ENCODE measurements around the gene HLA-F.

Gene HLA-F

GRCh38 chr6:29742127-29742526 is 18.9 kb downstream of the HLA-F start:
- in situ Hi-C loops (cut with HindIII; ENCODE audit: low sequenced_read_pairs), result no loop called here

- in situ Hi-C loops (cut with HindIII; ENCODE audit: low sequenced_read_pairs), result no loop called here
Observed at GRCh38 chr6:29743025-29743424, 19.8 kb downstream of the HLA-F start.

DNA sequence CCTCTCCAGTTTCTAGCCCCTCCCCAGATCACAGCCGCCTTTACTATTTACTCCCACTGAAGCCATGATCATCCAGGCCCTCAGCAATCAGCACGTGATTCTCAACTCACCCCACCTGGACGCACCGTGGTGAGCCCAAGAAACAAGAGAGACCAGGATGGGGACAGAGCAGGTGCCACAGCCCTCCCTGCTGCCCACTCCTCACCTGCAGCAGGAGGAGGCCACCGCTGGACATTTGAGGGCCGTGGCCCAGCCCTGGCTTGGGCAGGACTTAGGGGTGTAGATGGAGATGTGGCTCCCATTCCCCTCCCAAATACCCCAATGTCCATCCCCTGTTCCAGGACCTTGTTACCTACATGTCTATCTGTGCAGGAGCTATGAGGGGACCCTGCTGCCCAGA is 20.3 kb downstream of the HLA-F start:
- in situ Hi-C loops (cut with HindIII; ENCODE audit: low sequenced_read_pairs), result no loop called here

DNA sequence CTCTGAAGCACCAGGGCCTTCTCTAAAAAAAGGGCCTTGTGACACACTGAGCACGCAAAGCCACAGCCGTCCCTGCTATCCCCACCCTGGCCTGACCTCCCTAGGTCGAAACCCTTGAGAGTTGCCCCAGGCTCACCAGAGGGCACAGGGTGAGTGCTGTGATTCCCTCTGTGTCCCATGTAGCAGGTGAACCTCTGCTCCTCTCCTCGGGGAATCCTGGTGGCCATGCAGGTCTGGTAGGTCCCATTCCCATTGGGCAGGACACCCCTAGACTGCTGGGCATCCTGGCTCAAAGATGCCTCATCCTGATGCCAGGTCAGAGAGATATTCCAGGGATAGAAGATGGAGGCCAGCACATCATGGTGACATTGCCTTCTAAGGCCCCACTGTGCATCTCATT is 20.9 kb downstream of the HLA-F start:
- in situ Hi-C loops (cut with HindIII; ENCODE audit: low sequenced_read_pairs), result no loop called here

GRCh38 chr6:29744621-29745020 is 21.4 kb downstream of the HLA-F start:
- in situ Hi-C loops (cut with HindIII; ENCODE audit: low sequenced_read_pairs), result no loop called here

GRCh38 chr6:29745386-29745785 is 22.2 kb downstream of the HLA-F start:
- in situ Hi-C loops (cut with HindIII; ENCODE audit: low sequenced_read_pairs), result no loop called here

DNA sequence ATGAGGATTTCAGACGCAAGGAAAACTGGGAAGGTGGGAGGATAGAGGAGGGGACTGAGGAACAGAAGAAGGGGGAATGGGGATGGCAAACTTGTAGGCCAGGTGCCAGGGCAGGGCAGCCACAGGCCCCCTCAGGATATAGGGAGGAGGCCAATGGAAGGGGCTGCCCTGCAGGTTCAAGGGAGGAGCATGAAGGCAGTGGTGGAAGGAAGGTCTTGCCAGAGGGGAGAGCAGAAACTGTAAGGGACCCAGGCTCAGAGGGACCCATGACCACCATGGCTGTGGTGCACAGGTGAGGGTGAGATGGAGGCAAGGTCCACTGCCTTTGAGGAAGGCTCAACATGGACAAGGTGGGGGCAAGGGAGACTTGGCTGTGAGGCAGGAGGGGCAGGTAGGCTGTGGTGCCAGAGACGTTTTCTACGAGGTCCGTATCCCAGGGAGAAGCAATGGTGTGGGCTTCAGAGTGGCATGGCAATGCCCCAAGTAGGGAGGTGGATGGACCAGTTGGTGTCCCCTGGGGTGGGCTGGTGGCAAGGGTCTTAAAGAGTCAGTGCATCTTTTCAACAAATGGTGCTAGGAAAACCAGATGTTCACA is 22.7 kb downstream of the HLA-F start:
- in situ Hi-C loops (cut with HindIII; ENCODE audit: low sequenced_read_pairs), result no loop called here

DNA sequence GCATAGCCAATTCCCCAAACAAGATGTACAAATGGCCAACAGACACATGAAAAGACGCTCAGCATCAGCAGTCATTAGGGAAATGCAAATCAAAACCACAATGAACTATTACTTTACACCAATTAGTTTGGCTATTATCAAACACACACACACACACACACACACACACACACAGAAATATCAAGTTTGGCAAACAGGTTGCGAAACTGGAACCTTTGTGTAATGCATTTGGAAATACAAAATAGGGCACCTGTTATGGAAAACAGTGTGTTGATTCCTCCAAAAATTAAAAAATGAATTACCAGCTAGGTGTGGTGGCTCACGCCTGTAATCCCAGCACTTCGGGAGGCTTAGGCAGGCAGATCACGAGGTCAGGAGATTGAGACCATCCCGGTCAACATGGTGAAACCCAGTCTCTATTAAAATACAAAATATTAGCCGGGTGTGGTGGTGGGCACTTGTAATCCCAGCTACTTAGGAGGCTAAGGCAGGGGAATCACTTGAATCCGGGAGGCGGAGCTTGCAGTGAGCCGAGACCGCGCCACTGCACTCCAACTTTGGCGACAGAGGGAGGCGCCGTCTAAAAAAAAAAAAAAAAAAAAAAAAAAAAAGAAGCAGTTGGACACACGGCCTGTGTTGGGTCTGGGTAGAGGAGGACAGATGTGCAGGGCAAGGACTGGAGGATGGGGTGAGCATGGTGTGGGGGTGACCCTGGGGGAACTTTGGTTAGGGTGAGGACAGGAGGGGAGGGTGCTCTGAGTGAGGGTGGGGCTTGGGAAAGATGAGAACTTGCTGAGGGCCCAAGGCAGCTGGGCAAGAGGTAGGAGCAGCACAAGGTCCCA is 23.8 kb downstream of the HLA-F start:
- in situ Hi-C loops (cut with HindIII; ENCODE audit: low sequenced_read_pairs), result no loop called here

GRCh38 chr6:29747688-29748250 is 24.5 kb downstream of the HLA-F start:
- in situ Hi-C loops (cut with HindIII; ENCODE audit: low sequenced_read_pairs), result no loop called here

- in situ Hi-C loops (cut with HindIII; ENCODE audit: low sequenced_read_pairs), result no loop called here
Observed at GRCh38 chr6:29748391-29749307, 25.4 kb downstream of the HLA-F start.

GRCh38 chr6:29749308-29749662 is 26.1 kb downstream of the HLA-F start:
- in situ Hi-C loops (cut with HindIII; ENCODE audit: low sequenced_read_pairs), result no loop called here

DNA sequence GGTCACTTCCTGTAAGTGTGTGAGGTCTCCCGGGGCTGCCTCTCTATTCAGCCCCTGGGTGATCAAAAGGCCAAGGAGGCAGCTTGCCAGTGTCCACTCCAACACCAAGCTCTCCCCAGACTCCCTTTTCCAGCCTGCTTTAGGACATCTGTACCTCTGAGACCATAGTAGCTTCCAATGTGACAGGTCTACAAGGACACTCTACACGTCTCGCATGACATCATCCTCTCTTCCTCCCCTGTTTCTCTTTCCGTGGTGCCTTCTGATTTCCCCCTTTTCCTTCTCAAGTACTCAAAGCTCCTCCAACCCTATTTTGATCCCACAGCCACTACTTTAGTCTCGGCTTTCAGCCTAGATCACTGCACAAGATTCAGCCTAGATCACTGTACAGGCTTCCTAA is 26.4 kb downstream of the HLA-F start:
- in situ Hi-C loops (cut with HindIII; ENCODE audit: low sequenced_read_pairs), result no loop called here

DNA sequence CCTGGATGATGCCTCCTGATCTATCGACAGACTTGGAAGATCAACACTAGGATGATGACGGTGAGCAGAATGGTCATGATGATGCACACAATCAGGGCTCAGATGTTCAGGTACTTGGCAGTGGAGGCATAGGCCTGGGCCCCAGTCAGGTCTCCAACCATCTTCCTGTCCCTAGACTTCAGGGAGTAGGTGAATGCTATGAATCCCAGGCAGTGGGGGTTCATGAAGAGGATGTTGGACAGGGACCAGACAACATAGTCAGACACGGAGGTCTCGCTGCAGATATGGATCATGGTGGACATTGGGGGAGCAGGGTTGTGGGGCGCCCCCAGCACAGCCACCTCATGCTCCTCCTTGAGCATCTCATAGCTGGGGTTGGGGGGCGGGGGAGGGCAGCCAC is 27.5 kb downstream of the HLA-F start:
- in situ Hi-C loops (cut with HindIII; ENCODE audit: low sequenced_read_pairs), result no loop called here

DNA sequence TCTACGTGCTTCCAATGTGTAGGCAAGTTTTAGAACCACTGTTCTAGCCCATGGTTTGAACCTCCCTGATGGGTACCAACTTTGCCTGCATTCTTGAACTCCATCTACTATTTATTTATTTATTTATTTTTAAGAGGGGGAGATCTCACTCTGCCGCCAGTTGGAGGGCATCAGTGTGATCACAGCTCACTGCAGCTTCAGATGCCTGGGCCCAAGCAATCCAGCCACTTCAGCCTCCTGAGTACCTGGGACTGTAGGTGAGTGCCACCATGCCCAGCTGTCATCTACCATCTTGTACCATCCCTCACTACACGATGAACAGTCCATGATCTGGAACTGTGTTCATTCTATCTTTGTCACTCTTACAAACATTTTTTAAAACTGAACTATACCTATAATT is 28.2 kb downstream of the HLA-F start:
- in situ Hi-C loops (cut with HindIII; ENCODE audit: low sequenced_read_pairs), result no loop called here

DNA sequence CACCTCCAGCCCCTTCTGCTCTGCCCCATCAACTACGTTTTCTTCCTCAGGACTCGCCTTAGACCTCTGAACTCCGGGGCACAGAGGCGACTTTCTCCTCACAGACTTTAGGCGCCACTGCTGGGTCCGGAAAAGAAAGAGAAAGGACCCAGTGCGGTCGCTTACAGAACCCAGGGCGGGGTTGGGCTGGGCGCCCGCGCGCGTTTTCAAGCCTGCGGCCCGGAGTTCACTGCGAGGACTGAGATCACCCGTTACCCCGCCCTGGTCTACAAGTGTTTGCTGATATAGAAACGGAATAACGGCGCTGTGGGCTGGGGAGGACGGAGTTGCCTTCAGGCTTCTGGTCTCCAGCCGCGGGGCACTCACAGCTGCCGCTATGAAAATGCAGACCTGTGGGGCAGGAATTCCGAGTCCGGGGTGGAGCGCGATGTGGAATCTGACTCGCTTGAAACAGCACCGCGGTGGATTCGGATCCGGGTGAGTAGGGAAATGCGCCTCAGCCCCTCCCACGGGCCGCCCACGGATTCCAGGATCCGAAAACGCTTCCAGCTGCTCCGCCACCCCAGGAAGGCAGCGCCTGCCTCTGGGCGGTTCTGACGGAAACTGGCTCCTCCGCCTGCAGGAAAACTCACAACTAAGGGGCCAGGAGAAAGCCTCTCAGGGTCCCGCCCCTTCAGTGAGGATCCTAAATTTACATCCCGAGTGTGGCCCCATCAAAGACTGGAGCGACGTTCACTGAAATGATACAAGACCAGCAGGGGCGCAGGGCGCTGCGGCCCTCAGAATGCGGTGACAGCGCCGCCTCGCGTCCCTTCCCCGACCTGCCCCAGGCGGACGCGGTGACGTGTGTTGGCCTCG is 29.4 kb downstream of the HLA-F start:
- in situ Hi-C loops (cut with HindIII; ENCODE audit: low sequenced_read_pairs), result no loop called here

DNA sequence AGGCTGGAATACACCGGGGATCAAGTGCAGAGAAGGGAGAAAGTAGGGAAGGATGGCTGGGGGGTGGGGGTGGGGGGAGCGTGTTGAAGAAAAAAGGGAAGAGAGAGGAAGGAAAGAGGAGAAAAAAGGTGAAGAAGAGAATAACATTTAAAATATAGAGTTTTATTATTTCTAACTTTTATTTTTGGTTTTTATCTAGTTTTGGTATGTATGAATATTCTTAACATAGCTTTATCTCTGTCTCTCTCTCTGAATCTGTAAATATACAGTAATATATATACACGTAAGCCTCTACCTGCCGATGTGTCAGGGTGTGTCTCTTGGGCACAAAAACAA is 30.0 kb downstream of the HLA-F start:
- in situ Hi-C loops (cut with HindIII; ENCODE audit: low sequenced_read_pairs), result no loop called here

DNA sequence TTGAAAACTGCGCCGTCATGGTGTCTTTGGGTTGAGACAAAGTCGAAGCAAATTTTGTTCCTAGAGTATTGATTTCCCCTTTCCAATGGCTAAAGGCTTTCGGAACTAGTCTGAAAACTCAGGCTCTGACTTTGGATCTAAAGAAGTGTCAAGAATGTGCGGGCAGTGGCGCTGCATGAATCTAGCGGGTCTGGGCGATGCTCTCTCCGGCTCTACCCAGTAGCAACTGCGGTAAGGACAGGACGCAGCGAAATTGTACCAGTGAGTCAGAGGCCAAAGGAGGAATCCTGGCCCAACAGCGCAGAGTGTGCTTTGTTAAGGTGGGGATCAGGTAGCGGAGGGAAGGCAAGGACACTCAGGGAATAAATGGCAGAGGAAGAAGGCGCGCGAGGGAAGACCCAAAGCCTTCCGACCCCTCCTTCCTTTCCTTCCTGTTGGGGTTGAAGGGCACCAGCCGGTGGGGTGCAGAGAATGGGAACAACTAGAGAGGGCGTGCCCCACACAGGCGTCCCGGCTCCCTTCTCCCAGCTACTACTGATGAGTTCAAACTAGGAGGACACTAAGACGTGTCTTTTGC is 32.1 kb downstream of the HLA-F start:
- in situ Hi-C loops (cut with HindIII; ENCODE audit: low sequenced_read_pairs), result loop anchor here (5.0 kb wide), 1 partner anchor 73 kb away; the partner anchor contains the start of gene ZFP57

DNA sequence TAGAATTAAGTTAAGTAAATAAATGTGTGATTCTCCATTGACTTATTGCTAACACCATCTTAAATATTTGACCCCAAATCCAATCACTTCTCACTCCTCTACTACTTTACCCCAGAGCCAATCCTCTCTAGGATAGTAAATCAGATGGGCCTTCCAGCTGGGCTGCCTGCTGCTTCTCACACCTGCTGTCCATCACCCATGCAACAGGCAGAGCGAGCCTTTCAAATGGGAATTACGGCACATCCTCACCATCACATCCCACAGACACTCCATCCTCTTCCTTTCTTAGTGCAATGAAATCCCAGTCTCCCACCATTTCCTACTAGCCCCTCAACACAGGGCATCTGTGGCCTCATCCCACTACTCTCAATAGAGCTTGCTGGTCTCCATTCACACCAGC is 34.0 kb downstream of the HLA-F start:
- in situ Hi-C loops (cut with HindIII; ENCODE audit: low sequenced_read_pairs), result loop anchor here (5.0 kb wide), 1 partner anchor 75 kb away; the partner anchor contains the start of gene ZFP57

DNA sequence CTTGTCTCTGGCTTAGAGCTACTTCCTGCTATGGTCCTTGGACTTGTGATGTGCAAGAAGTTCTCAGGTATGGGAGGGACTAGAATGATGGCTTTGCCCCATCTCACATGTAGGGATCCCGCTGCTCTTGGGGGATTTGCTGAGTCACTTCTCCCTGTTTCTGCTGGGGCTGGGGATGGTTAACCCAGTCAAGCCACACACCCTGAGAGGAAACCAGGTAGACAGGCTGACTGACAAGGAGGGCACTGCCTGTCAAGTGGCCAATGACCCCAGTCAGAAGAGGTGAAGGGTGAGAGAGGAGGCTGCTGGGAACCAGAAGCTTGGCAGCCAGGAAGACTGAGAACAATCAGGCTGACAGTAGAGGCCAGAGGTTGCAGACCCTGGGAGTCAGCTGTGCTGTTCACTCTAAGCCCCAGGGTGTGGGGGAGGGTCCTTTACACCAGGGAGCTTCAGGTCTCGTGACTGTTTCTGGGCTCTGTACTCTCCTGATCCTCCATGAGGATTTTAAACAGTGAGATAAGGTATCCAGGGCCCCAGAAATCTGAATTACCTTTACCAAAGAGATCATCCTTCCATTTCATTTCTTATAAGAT is 34.6 kb downstream of the HLA-F start:
- in situ Hi-C loops (cut with HindIII; ENCODE audit: low sequenced_read_pairs), result loop anchor here (5.0 kb wide), 1 partner anchor 75 kb away; the partner anchor contains the start of gene ZFP57
